ENCODE measurements around the gene FAM32A.

DNA sequence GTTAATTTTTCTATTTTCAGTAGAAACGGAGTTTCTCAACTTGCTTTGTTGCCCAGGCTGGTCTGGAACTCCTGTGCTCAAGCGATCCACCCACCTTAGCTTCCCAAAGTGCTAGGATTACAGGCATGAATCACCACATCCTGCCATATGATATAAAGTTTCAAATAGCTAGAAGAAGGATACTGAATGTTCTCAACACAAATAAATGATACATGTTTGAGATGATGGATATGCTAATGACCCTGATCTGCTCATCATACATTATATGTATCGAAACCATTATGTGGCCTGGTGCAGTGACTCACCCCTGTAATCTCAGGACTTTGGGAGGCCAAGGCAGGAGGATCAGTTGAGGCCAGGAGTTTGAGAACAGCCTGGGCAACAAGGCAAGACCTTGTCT, 23.4 kb upstream of the FAM32A start:
- TF ChIP-seq EZH2phosphoT487 (IDR thresholded peaks at IDR 0.05; ENCODE audit: borderline replicate concordance, low read length), result no peak
- TF ChIP-seq, protein P1, sequence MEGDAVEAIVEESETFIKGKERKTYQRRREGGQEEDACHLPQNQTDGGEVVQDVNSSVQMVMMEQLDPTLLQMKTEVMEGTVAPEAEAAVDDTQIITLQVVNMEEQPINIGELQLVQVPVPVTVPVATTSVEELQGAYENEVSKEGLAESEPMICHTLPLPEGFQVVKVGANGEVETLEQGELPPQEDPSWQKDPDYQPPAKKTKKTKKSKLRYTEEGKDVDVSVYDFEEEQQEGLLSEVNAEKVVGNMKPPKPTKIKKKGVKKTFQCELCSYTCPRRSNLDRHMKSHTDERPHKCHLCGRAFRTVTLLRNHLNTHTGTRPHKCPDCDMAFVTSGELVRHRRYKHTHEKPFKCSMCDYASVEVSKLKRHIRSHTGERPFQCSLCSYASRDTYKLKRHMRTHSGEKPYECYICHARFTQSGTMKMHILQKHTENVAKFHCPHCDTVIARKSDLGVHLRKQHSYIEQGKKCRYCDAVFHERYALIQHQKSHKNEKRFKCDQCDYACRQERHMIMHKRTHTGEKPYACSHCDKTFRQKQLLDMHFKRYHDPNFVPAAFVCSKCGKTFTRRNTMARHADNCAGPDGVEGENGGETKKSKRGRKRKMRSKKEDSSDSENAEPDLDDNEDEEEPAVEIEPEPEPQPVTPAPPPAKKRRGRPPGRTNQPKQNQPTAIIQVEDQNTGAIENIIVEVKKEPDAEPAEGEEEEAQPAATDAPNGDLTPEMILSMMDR (conservative IDR thresholded peaks at IDR 0.05; ENCODE audit: low read depth, low read length), result no peak

Data from PC-3 (cell line).